GM19452 (cell line): ENCODE results near the gene SWSAP1.
"Not testable (repeated sequence)": the region's sequence is repeated elsewhere in the genome, so short reads cannot be mapped to it uniquely, and the experiment has no call there.

ENCODE experiments used
- ATAC-seq: cut with Tn5 transposase; IDR thresholded peaks from one replicate; pipeline ENCODE4 v1.9.1; 2021; ENCODE audit not compliant: unreplicated experiment

The SWSAP1 gene

GRCh38 chr19:11406703-11407236 is 32.3 kb downstream of the SWSAP1 start:
- ATAC-seq = not testable (repeated sequence)

- no peak for ATAC-seq
Measured at GRCh38 chr19:11408591-11408990, 34.1 kb downstream of the SWSAP1 start.

GRCh38 chr19:11410682-11411081 is 36.2 kb downstream of the SWSAP1 start:
- no peak for ATAC-seq

- no peak for ATAC-seq
Measured at GRCh38 chr19:11414544-11414943, 40.1 kb downstream of the SWSAP1 start.

- ATAC-seq = no peak
Measured at GRCh38 chr19:11416346-11417052, 42.0 kb downstream of the SWSAP1 start.

GRCh38 chr19:11418094-11418548 is 43.7 kb downstream of the SWSAP1 start:
- no peak for ATAC-seq

DNA sequence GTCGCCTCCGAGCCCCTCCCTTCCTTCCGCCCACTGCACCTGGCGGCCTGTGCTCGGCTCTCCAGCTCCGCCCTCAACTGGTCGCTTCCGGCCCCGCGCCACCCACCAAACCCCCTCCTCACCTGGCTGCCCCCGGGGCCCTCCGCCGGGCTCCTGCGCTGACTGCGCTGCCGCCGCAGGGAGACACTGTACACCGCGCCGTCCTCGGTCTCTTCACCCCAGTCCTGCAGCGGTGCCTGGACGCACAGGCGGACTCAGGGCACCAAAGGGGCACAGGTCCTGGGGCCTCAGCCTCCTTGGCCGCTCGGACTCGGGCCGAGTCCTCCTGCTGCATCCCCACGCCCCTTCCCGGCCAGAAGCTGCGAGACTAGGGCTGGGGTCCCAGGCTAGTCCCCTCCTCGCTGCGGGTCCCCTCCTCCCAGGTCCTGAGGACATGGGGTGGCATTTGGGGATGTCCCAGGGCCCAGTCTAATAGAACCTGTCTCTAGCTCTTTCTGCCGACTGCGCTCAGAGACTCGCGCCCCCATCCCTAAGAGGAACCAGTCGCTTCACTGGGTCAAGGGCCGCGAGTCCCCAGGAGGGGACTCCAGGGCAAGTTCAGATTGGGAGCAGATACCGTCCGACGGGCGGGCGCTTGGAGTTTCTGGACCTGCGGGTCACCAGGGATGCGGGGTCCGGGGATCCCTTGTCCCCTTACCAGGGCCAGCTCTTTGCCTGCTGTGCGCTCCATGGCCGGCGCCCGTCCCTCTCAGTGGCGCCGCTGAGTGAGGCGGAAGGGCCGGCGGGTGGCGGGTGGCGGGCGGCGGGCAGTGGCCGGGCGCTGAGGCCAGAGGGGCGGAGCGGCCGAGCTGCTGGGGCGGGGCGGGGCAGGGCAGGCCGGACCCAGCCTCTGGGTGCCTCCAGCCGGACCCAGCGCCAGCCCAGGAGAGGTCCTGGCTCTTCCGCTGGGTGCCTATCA is 44.4 kb downstream of the SWSAP1 start, which contains the start of gene RGL3:
Gene RGL3 (minus strand): TSS at position 766 of the 958 bp plus-strand sequence. CDS start 36 bp downstream, at position 730.
- no peak for ATAC-seq

- ATAC-seq = no peak
Measured at GRCh38 chr19:11420429-11421370, 46.2 kb downstream of the SWSAP1 start.

DNA sequence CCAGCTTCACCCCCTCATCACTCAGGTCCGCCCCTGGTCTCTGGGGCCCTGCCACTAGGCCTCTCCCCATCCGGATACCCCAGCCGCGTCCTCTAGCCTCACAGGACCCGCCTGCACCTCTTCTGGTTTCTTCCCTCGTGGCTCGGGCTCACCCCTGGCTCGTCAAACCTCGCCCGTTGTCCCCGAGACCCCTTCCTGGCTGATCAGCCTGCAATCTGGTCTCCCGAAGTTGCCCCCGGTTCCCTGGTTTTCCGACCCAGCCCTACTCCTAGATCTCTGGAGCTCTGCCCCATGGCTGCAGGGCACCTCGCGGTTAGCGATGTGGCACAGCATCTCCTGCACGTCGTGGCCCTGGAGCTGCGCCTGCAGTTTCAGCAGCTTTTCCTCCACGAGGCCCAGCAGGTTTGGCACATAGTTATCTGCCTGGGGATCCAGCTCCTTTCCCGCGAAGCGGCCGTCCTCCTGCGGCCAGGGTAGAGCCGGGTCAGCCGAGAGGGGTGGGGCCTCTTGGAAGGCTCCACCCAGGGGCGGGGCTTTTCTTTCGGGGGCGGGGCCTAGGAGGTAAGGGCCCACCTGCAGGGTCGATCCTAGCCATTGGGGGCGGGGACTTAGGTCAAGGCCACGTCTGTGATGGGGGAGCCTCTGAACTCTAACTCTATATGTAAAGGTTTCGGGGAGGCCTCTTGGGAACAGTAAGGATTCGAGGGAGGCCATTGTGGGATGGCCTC is 47.1 kb downstream of the SWSAP1 start:
- ATAC-seq = peak; percentile 23

DNA sequence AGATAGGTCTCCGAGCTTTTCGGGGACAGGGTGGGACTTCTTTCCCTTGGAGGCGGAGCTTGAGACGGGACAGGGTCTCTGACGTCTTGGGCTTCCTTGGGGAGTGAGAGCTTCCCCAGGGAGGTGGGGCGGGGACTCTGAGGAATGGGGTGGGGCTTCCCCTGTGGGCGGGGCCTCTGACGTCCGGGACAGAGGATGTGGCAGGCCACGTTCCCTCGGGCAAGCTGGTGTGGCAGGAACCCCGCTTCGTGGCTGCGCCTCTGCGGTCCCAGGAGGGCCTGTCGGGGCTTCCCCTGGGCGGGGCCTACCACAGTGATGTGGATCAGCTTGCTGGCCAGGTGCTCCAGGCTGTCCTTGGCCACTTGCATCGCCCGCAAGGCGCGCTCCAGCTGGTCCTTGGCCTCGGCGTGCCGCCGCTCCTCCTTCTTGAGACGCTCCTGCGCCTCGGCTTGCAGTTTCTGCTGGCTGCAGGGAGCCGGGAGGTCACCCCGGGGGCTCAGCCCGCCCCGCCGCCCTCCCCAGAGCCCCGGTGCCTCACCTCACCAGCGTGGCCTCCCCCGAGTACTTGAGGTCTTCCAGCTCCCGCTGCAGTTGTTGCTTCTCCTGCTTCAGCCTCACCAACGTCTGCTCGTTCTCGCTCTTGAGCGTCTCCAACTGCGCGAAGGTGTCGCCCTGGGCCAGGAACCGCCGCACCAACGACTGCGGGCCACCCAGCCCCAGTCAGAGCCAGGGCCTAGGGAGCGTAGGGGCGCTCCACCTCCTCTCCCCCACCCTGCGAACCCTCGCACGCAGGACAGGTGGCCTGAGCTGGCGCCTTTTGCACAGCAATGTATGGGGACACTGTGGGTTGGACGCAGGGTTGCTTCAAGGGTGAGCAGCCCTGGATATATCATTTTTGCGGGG is 47.9 kb downstream of the SWSAP1 start:
- ATAC-seq = peak; percentile 64

GRCh38 chr19:11423164-11423790 is 48.8 kb downstream of the SWSAP1 start:
- ATAC-seq = no peak

GRCh38 chr19:11423791-11424181 is 49.3 kb downstream of the SWSAP1 start:
- no peak for ATAC-seq
